Measurements from ENCODE around the gene AKTIP. TPM values are rescaled to one million over a fixed set of nuclear protein-coding genes. Genes with fewer than 3 reads are reported as not detected.

Gene AKTIP
- total RNA-seq, 5 donors from 2014 or later (not counting 1 experiment from before 2014, with no cell fraction given) = 56.3 to 96.8 (median 70.6) TPM

- DNase-seq (no peak), ATAC-seq (replicated peaks in 1 of 4) (no peak)
- H3K4me1 ChIP-seq (ENCODE audit: control insufficient read depth in 1 of 2, extremely low read depth in 1 of 2, insufficient read depth in 2 of 2, low read length in 2 of 2) = peaks cover 22 to 28% of the 10 kb centered on the region in 2 experiments
- H3K36me3 ChIP-seq (ENCODE audit: control insufficient read depth in 2 of 2, extremely low read depth in 1 of 2, insufficient read depth in 1 of 2, low read length in 1 of 2) = peaks cover 5 to 59% of the 10 kb centered on the region in 2 donors
- H3K9me3 ChIP-seq = no peaks in the 10 kb centered on the region
- Mint-ChIP-seq H3K36me3 (peaks cover 46% of the 10 kb centered on the region), H3K9me3 (no peaks in the 10 kb centered on the region), H3K4me1 (peaks cover 67 to 71% (median 68%) of the 10 kb centered on the region in 3 donors), H3K4me3 (peak overlapping the region in 2 of 3 donors; percentile 49 to 52), H3K27ac (peak overlapping the region; percentile 66 to 73), H3K27me3 (no peaks in the 10 kb centered on the region)
- no peak overlapping the region for H3K27ac ChIP-seq (ENCODE audit: low read length)
- H3K4me3 ChIP-seq (ENCODE audit: control insufficient read depth in 1 of 2, extremely low read depth in 1 of 2, low read length in 1 of 2) = no peak overlapping the region
- ChIA-PET POLR2A (interaction anchor here (0.5 to 0.7 kb wide), 5 partner anchors 15 to 196 kb away, joined by 3 to 21 read pairs (median 6); no protein-coding TSS in a partner anchor), CTCF (interaction anchor here (0.5 to 1.0 kb wide), 6 partner anchors 10 to 374 kb away, joined by 3 to 8 read pairs (median 4); no protein-coding TSS in a partner anchor)
- WGBS (ENCODE audit: insufficient coverage) = 50% methylated on average over 1 of the region's 4 CpGs
- no peaks in the 10 kb centered on the region for H3K27me3 ChIP-seq (replicated peaks in 1 of 2; ENCODE audit: control insufficient read depth in 2 of 2, extremely low read depth in 1 of 2, insufficient read depth in 2 of 2, low read length in 1 of 2)
These were observed 4.0 kb downstream of the AKTIP start for GRCh38 chr16:53498984-53499383.

- no peaks in the 10 kb centered on the region for H3K9me3 Mint-ChIP-seq
- WGBS (ENCODE audit: insufficient coverage) = 71% methylated on average over 1 of the region's 4 CpGs
- Histone ChIP-seq H3K4me3 (ENCODE audit: control insufficient read depth in 1 of 2, extremely low read depth in 1 of 2, low read length in 1 of 2) (no peak overlapping the region), H3K4me1 (ENCODE audit: control insufficient read depth in 1 of 2, extremely low read depth in 1 of 2, insufficient read depth in 2 of 2, low read length in 2 of 2) (peaks cover 5 to 6% of the 10 kb centered on the region in 2 experiments), H3K36me3 (ENCODE audit: control insufficient read depth in 2 of 2, extremely low read depth in 1 of 2, insufficient read depth in 1 of 2, low read length in 1 of 2) (peaks cover 10 to 86% of the 10 kb centered on the region in 2 donors), H3K27me3 (replicated peaks in 1 of 2; ENCODE audit: control insufficient read depth in 2 of 2, extremely low read depth in 1 of 2, insufficient read depth in 2 of 2, low read length in 1 of 2) (no peaks in the 10 kb centered on the region), H3K9me3 (no peaks in the 10 kb centered on the region), H3K27ac (ENCODE audit: low read length) (no peak overlapping the region)
- peak overlapping the region; percentile 12 to 73 for H3K27ac Mint-ChIP-seq
- peaks cover 63 to 83% (median 66%) of the 10 kb centered on the region in 3 donors for H3K4me1 Mint-ChIP-seq
- ATAC-seq (replicated peaks in 1 of 4) (peak in 1 of 4 experiments; percentile 35), DNase-seq (no peak)
- H3K27me3 Mint-ChIP-seq = no peaks in the 10 kb centered on the region
- POLR2A ChIA-PET = no interaction called here
- CTCF ChIA-PET = no interaction called here
- no peak overlapping the region for H3K4me3 Mint-ChIP-seq
- peaks cover 71% of the 10 kb centered on the region for H3K36me3 Mint-ChIP-seq
These were observed 7.7 kb downstream of the AKTIP start for GRCh38 chr16:53495325-53495724.

- ChIA-PET CTCF (no interaction called here), POLR2A (no interaction called here)
- no peaks in the 10 kb centered on the region for H3K27me3 Mint-ChIP-seq
- H3K9me3 ChIP-seq = no peaks in the 10 kb centered on the region
- peaks cover 73% of the 10 kb centered on the region for H3K36me3 Mint-ChIP-seq
- H3K4me1 ChIP-seq (ENCODE audit: control insufficient read depth in 1 of 2, extremely low read depth in 1 of 2, insufficient read depth in 2 of 2, low read length in 2 of 2) = peaks cover 2 to 3% of the 10 kb centered on the region in 2 experiments
- no peaks in the 10 kb centered on the region for H3K9me3 Mint-ChIP-seq
- ATAC-seq (replicated peaks in 1 of 4) = no peak
- H3K27ac Mint-ChIP-seq = peak overlapping the region in 1 of 2 donors; percentile 89
- no peak for DNase-seq
- 94% methylated on average over 4 of the region's 6 CpGs for WGBS (ENCODE audit: insufficient coverage)
- no peak overlapping the region for H3K4me3 Mint-ChIP-seq
- peaks cover 10 to 87% of the 10 kb centered on the region in 2 donors for H3K36me3 ChIP-seq (ENCODE audit: control insufficient read depth in 2 of 2, extremely low read depth in 1 of 2, insufficient read depth in 1 of 2, low read length in 1 of 2)
- no peak overlapping the region for H3K4me3 ChIP-seq (ENCODE audit: control insufficient read depth in 1 of 2, extremely low read depth in 1 of 2, low read length in 1 of 2)
- no peak overlapping the region for H3K27ac ChIP-seq (ENCODE audit: low read length)
- no peaks in the 10 kb centered on the region for H3K27me3 ChIP-seq (replicated peaks in 1 of 2; ENCODE audit: control insufficient read depth in 2 of 2, extremely low read depth in 1 of 2, insufficient read depth in 2 of 2, low read length in 1 of 2)
- H3K4me1 Mint-ChIP-seq = peaks cover 65 to 85% (median 67%) of the 10 kb centered on the region in 3 donors
These were observed 8.4 kb downstream of the AKTIP start for GRCh38 chr16:53494636-53495035.

- DNase-seq (no peak), ATAC-seq (replicated peaks in 1 of 4) (no peak)
- H3K27me3 ChIP-seq (replicated peaks in 1 of 2; ENCODE audit: control insufficient read depth in 2 of 2, extremely low read depth in 1 of 2, insufficient read depth in 2 of 2, low read length in 1 of 2) = no peaks in the 10 kb centered on the region
- peaks cover 72% of the 10 kb centered on the region for H3K36me3 Mint-ChIP-seq
- no peaks in the 10 kb centered on the region for H3K27me3 Mint-ChIP-seq
- no CpG with 5 or more reads among the region's 1 CpG for WGBS (ENCODE audit: insufficient coverage)
- H3K4me1 ChIP-seq (ENCODE audit: control insufficient read depth in 1 of 2, extremely low read depth in 1 of 2, insufficient read depth in 2 of 2, low read length in 2 of 2) = peaks cover 2 to 3% of the 10 kb centered on the region in 2 experiments
- H3K27ac ChIP-seq (ENCODE audit: low read length) = no peak overlapping the region
- peaks cover 63 to 82% (median 63%) of the 10 kb centered on the region in 3 donors for H3K4me1 Mint-ChIP-seq
- no peaks in the 10 kb centered on the region for H3K9me3 ChIP-seq
- H3K4me3 ChIP-seq (ENCODE audit: control insufficient read depth in 1 of 2, extremely low read depth in 1 of 2, low read length in 1 of 2) = no peak overlapping the region
- POLR2A ChIA-PET = no interaction called here
- H3K36me3 ChIP-seq (ENCODE audit: control insufficient read depth in 2 of 2, extremely low read depth in 1 of 2, insufficient read depth in 1 of 2, low read length in 1 of 2) = peaks cover 10 to 85% of the 10 kb centered on the region in 2 donors
- CTCF ChIA-PET = no interaction called here
- H3K4me3 Mint-ChIP-seq = no peak overlapping the region
- H3K27ac Mint-ChIP-seq = peak overlapping the region; percentile 84 to 89
- no peaks in the 10 kb centered on the region for H3K9me3 Mint-ChIP-seq
These were observed 10.5 kb downstream of the AKTIP start for GRCh38 chr16:53492503-53492902.

- no peaks in the 10 kb centered on the region for H3K4me1 ChIP-seq (ENCODE audit: control insufficient read depth in 1 of 2, extremely low read depth in 1 of 2, insufficient read depth in 2 of 2, low read length in 2 of 2)
- H3K27me3 ChIP-seq (replicated peaks in 1 of 2; ENCODE audit: control insufficient read depth in 2 of 2, extremely low read depth in 1 of 2, insufficient read depth in 2 of 2, low read length in 1 of 2) = no peaks in the 10 kb centered on the region
- Mint-ChIP-seq H3K4me1 (peaks cover 46 to 59% (median 49%) of the 10 kb centered on the region in 3 donors), H3K27ac (peak overlapping the region; percentile 83 to 89), H3K4me3 (no peak overlapping the region), H3K9me3 (peaks cover 8 to 18% (median 14%) of the 10 kb centered on the region in 3 donors), H3K27me3 (no peaks in the 10 kb centered on the region), H3K36me3 (peaks cover 78% of the 10 kb centered on the region)
- H3K36me3 ChIP-seq (ENCODE audit: control insufficient read depth in 2 of 2, extremely low read depth in 1 of 2, insufficient read depth in 1 of 2, low read length in 1 of 2) = peaks cover 5 to 81% of the 10 kb centered on the region in 2 donors
- H3K27ac ChIP-seq (ENCODE audit: low read length) = peak overlapping the region; percentile 6
- ChIA-PET CTCF (interaction anchor here in 1 of 2 donors (0.9 to 1.0 kb wide), 2 partner anchors 40 to 53 kb away, joined by 3 to 4 read pairs; no protein-coding TSS in a partner anchor), POLR2A (interaction anchor here in 1 of 2 donors (0.6 to 1.8 kb wide), 5 partner anchors 11 to 366 kb away, joined by 3 to 17 read pairs (median 4); partner anchors contain the start of gene AKTIP)
- peaks cover 9% of the 10 kb centered on the region for H3K9me3 ChIP-seq
- ATAC-seq (replicated peaks in 1 of 4) = no peak
- no peak for DNase-seq
- H3K4me3 ChIP-seq (ENCODE audit: control insufficient read depth in 1 of 2, extremely low read depth in 1 of 2, low read length in 1 of 2) = no peak overlapping the region
- no CpG with 5 or more reads among the region's 1 CpG for WGBS (ENCODE audit: insufficient coverage)
These were observed 13.3 kb downstream of the AKTIP start for GRCh38 chr16:53489755-53490154.

- Mint-ChIP-seq H3K27ac (peak overlapping the region; percentile 43 to 69), H3K36me3 (peaks cover 84% of the 10 kb centered on the region), H3K4me3 (no peak overlapping the region), H3K27me3 (no peaks in the 10 kb centered on the region), H3K4me1 (peaks cover 36 to 53% (median 39%) of the 10 kb centered on the region in 3 donors), H3K9me3 (peaks cover 12 to 30% (median 25%) of the 10 kb centered on the region in 3 donors)
- POLR2A ChIA-PET = no interaction called here
- H3K4me3 ChIP-seq (ENCODE audit: control insufficient read depth in 1 of 2, extremely low read depth in 1 of 2, low read length in 1 of 2) = no peak overlapping the region
- CTCF ChIA-PET = no interaction called here
- peak in 1 of 4 experiments; percentile 20 for ATAC-seq (replicated peaks in 1 of 4)
- no peaks in the 10 kb centered on the region for H3K27me3 ChIP-seq (replicated peaks in 1 of 2; ENCODE audit: control insufficient read depth in 2 of 2, extremely low read depth in 1 of 2, insufficient read depth in 2 of 2, low read length in 1 of 2)
- DNase-seq = no peak
- H3K36me3 ChIP-seq (ENCODE audit: control insufficient read depth in 2 of 2, extremely low read depth in 1 of 2, insufficient read depth in 1 of 2, low read length in 1 of 2) = peaks cover 8 to 86% of the 10 kb centered on the region in 2 donors
- peaks cover 9% of the 10 kb centered on the region for H3K9me3 ChIP-seq
- H3K4me1 ChIP-seq (ENCODE audit: control insufficient read depth in 1 of 2, extremely low read depth in 1 of 2, insufficient read depth in 2 of 2, low read length in 2 of 2) = no peaks in the 10 kb centered on the region
- peak overlapping the region; percentile 22 for H3K27ac ChIP-seq (ENCODE audit: low read length)
These were observed 16.8 kb downstream of the AKTIP start for GRCh38 chr16:53486230-53486629.
